Tibial nerve (tissue), 4 donors: Measurements from ENCODE around the gene ATP6V0E2.

ENCODE experiments used
- EP300 ChIP-seq, 2 donors: sonication (generic); formaldehyde crosslinking; IDR thresholded peaks; one replicate each; pipeline ENCODE4 v1.6.1; 2017; ENCODE audit warnings: antibody characterized with exemption in 2 of 2, mild to moderate bottlenecking in 1 of 2
- POLR2A ChIP-seq, 2 donors: fragments of 450-650 bp; IDR thresholded peaks; one replicate each; pipeline ENCODE4 v1.6.1; 2017; ENCODE audit warnings: antibody characterized with exemption in 2 of 2, mild to moderate bottlenecking in 2 of 2, moderate library complexity in 2 of 2
- TF ChIP-seq, protein P1 (sequence below), 5 experiments: fragments of 200-600 bp in 3 of 5; fragments of 450-650 bp in 2 of 5; sonication (generic) in 3 of 5; IDR thresholded peaks; one replicate each; pipeline ENCODE4 v1.5.1; 2016 to 2019; ENCODE audit warnings: antibody characterized with exemption in 5 of 5, mild to moderate bottlenecking in 3 of 5, moderate library complexity in 2 of 5

DNA sequence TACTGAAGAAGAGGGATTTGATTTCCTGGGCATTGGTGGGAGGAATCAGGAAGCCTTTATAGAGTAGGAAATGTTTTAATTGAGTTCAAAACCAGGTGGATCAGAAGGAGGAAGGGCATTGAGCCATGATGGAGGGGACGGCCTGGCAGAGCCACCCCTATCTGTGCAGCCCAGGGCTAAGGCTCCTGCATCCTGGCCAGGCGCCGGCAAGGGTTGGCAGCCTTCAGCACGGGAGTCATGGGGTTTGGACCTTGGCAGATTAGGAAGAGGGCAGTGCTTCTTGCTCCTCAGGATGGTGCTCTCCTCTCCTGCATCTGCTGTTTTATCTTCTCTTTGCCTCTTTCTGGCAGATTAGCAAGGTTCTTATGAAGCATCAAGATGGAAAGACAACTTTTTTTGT lies 23.1 kb upstream of the ATP6V0E2 start:
- TF ChIP-seq POLR2A (IDR thresholded peaks at IDR 0.05) (no peak), EP300 (IDR thresholded peaks at IDR 0.05) (no peak)
- TF ChIP-seq, protein P1, sequence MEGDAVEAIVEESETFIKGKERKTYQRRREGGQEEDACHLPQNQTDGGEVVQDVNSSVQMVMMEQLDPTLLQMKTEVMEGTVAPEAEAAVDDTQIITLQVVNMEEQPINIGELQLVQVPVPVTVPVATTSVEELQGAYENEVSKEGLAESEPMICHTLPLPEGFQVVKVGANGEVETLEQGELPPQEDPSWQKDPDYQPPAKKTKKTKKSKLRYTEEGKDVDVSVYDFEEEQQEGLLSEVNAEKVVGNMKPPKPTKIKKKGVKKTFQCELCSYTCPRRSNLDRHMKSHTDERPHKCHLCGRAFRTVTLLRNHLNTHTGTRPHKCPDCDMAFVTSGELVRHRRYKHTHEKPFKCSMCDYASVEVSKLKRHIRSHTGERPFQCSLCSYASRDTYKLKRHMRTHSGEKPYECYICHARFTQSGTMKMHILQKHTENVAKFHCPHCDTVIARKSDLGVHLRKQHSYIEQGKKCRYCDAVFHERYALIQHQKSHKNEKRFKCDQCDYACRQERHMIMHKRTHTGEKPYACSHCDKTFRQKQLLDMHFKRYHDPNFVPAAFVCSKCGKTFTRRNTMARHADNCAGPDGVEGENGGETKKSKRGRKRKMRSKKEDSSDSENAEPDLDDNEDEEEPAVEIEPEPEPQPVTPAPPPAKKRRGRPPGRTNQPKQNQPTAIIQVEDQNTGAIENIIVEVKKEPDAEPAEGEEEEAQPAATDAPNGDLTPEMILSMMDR (IDR thresholded peaks at IDR 0.05) = no peak
